Raji (cell line): ENCODE results near the gene RCBTB2.

Experiments
- POLR2A ChIP-seq: IDR thresholded peaks from 2 replicates; pipeline ENCODE4 v1.6.1; 2011; ENCODE audit warnings: low read depth, low read length, control low read depth; ENCODE audit not compliant: insufficient read depth

RCBTB2 gene

DNA sequence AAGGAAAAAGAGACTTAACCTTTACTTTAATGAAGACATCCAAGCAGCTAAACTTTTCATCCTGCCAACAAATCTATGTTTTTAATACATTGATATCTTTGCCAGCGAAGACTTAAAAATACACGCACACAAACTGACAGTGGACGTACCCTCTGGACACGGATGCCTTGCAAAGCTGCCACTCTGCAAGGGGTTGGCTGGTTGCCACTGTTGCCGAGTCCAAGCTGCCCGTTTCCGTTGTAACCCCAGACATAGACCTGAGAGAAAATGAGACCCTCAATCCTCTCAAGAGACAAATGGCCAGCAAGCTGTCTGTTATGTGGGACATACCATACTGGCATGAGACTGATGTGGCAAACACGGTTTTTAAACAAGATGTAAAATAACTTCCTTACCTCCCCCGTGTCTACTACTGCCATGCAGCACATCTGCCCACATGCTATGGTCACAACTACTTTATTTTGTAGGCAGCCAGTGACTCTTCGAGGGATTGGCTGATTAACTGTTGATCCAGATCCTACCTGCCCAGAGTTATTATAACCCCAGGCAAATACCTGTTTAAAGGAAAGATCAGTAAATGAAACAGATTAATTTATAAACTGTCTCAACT lies 21.2 kb downstream of the RCBTB2 start:
- TF ChIP-seq POLR2A = no peak

DNA sequence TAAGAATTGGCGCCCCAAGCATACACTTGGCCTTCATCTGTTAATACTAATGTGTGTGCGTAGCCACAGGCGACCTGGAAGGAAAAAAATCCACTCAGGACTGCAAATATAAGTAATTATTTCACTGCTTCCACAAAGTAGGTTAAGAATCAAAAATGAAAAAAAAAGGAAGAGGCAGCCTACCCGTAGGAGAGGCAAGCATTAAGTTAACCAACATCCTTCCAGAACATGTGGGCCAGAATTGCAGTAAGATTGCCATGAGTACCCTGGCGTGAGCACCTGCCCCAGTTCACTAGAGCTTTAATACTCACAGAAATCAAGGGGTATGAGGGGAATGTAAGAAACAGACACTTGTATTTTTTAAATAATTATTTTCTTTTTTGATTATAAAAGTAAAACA lies 22.2 kb downstream of the RCBTB2 start:
- no peak for TF ChIP-seq POLR2A

DNA sequence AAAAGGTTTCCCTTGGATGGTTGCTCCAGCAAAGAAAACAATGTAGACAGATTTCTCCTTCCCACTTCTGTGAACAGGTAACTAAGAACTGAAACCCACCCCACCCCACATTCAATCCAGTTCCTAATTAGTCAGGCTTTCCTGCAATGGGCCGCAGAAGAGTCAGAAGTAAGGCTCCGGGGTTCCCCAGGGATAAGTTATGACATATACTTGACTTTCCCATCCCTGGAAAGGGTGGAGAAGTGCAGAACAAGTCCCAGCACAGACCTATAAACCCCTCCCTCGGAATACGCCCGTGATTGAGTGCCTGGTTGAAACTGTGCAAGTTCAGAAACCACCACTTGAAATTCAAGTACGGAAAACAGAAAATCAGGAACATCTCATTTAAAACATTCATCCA lies 24.9 kb downstream of the RCBTB2 start:
- TF ChIP-seq POLR2A = no peak

DNA sequence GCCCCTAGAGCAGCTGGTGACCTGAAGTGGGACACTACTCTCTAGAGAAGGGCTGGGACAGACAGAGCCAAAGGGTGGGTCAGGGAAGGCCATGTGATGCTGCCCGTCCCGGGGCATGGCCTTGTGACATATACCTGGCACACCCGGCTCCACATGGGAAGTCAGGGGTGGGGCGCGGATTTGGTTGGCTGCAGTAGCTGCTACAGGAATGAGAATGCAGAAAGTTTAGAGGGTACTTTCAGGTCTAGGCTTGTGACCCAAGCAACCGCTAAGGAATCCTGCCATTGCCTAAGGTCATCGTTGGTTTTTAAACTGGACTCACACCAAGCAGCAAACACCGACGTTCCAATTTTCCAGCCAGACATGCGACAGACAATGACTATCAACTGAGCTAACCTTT lies 25.9 kb downstream of the RCBTB2 start:
- no peak for TF ChIP-seq POLR2A

DNA sequence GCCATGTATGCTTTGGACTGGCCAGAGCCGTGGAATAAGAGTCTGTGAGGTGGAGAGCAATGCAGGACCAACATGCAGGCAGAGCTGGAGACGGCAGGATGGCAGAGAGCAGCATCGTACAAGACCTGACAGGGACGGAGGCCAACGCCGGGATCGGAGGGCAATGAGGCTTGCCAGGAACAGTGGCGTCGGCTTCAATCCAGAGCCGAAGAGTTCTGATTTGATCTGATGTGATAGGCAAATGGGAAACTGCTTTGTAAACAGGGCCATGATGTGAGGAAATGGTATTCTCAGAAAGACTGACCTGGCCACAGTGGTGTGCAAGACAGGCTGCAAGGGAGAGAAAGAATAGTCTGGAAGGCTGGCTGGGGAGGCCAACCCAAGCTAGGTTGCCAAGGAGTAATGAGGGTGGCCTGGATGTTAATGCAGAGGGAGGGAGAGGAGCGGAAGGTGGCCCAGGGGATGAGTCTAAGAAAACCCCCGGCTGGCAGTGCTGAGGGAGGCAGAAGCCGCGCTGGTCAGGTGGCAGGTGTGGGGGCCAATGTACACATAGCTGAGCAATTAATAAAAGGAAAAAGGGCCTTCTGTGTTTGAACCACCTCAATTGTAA lies 26.7 kb downstream of the RCBTB2 start:
- no peak for TF ChIP-seq POLR2A

DNA sequence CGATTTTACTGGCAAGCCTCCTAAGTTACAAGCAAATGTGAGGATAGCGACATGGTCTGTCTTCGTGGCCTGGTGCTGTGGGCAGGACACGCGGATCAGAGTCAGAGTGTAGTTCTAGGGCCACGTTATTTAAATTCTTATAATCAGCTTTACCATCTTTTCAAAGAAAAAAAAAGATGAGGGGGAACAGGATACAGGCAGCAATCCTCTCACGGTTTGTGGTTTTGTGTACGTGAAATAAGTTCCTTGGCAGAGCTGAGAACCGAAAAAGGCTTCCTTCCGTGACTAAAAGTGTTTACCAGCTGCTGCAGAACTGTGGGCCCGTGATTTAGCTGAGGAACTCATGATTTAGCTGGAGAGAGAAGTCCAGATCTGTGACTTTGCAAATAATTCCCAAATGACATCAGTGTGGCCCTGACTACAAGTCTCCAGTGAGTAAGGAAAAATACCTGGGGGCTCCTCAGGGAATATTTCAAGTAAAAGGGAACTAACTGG lies 27.2 kb downstream of the RCBTB2 start:
- TF ChIP-seq POLR2A = no peak

DNA sequence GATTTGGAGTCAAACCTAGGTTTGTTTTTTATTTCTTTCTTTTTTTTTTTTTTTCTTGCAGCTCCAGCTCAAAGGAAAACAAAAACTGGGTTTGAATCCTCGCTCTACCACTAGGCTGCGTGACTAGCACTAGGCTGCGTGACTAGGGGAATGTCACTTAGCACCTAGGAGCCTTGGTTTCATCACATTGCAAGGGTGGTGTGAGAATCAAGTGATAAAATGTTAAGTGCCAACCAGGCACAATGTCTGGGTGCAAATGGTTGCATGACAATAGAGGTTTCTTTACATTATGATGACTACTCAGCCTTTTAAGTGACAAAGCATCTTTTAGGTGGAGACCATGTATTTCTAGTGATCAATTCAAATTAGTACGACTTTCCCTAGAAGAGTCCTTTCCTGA lies 27.9 kb downstream of the RCBTB2 start:
- no peak for TF ChIP-seq POLR2A

DNA sequence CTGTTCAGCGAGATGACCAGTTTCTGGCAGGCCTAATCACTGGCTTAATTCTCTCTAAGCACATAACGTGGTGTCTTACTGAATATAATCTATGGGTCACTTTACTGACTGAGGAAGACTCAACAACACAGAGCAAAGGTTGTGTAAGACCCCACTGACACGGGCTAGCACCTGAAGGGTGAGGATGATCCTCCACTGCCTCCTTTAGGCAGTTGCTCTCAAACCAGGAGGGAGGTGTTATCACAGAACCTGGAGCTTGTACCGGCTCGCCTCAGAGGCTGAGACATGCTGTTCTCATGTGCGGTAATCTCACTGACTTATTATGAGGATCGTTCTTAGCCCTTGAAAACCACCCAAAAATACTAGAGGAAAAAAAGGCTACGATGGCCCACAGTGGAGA lies 28.3 kb downstream of the RCBTB2 start:
- no peak for TF ChIP-seq POLR2A

DNA sequence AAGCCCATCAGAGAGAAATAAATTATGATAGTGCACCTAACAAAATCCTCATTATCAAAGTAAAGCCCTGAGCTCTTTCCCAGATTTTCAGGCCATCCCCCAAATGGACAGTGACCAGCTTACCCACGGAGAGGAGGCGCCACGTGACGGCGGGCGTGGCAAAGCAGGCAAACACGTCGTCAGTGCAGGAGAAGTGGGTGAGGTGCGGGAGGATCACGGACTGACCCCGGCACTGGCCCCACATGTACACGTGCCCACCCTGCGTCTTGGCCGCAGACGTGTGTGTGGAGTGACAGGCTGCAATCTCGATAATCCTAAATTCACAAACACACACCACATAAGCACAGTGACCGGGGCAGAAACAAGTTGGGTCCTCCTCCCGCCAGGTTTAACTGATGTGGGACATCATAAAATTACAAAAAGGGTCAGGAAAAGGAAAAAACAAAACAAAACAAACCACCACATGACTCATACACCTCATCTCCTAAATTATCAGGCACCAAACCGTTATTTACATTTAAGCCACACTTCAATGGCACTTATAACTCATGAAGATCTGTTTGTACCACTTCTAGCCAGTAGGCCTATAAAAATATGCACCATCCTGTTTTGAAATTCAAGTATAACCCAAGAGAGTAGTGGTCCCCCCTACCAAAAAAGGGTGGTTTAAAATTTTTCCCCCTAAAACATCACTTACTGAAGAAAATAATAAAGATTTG lies 30.1 kb downstream of the RCBTB2 start:
- no peak for TF ChIP-seq POLR2A

DNA sequence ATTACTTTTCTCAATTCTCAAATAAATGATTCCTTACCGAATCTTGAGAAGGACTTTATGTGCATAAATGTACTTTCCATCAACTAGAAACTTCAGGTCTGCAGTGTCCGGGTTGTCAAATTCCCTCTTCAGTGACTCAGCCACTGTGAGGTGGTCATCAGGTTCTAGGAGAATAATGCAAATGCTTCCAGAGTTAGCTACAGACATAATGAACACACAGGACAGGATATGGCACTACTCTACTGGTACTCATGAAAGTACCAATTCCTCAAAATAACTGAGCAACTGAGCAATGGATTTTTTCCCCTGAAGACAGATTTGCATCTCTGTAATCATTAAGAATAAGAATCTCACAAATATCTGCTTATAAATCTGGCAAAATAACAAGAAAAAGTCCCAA lies 31.2 kb downstream of the RCBTB2 start:
- TF ChIP-seq POLR2A = no peak

DNA sequence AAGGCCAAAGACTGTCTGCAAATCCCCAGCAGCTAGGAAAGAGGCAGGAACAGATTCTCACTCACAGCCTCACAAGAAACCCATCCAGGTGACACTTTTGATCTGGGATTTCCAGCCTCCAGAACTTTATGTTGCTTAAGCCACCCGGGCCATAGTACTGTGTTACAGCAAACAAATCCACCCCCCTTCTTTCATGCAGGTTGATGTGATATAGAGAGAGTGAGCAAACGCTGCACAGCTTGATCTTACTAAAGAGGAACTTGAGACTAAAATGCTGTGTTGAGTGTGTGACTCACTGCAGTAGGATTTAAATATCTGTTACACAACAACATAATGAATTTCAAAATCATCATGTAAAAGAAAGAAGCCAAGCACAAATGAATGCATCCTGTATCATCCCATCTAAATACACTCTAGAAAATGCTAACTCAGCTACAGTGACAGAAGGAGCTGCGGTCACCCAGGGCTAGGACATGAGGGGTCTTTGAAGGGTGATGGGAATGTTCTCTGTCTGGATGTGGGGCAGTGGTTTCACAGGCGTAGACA lies 32.2 kb downstream of the RCBTB2 start:
- TF ChIP-seq POLR2A = no peak

DNA sequence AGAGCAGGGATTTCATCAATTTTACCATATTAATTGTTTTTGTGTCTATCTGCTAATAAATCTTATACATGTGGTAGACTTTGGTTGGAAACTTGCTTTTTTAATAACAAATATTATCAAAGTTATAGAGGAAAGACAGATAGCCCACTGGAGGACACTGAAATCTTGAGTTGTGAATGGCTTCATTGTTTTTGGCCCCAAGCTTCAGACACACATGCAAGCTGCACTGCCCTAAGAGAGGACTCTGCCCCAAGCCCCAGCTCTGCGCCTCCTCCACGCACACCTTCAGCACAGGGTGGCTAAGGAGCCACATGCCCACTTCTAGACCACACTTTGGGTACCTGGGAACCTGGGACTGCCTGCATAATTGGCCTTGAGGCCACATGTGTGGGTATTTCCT lies 35.2 kb downstream of the RCBTB2 start:
- TF ChIP-seq POLR2A = no peak

DNA sequence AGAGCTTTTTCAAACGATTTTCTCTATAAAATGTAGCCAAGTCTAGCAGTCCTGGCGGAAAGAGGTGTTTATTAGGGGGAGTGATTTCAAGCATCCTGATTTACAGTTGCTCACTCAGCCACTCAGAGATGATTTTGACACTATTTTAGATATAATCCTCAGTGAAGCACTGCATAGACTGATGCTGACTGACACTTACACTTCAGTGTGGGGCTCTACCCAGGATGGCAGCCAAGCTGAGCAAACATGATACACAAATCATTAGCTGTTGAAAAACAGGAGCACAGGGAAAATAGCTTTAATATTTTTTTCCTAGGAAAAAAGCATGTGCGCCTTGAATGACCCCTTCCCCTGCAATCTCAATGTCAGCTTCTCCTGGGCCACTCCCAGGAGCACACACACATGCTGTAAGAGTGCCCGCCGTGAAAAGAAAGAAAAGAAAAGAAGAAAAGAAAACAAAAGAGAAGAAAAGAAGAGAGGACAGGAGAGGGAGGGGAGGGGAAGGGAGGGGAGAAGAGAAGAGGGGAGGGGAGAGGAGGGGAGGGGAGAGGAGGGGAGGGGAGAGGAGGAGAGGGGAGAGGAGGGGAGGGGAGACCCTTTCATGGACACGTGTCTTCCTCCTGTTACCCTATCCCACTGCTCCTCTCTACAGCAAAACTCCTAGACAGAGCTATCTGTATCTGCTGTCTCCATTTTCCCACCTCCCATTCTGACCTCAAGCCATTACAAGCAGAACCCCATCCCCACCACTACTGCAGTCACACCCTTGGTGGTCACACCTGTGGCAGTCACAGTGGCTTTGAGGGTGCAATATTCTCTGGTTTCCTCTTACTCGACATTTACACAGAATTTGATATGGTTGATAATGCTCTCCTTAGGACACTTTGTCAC lies 36.4 kb downstream of the RCBTB2 start:
- TF ChIP-seq POLR2A = no peak

DNA sequence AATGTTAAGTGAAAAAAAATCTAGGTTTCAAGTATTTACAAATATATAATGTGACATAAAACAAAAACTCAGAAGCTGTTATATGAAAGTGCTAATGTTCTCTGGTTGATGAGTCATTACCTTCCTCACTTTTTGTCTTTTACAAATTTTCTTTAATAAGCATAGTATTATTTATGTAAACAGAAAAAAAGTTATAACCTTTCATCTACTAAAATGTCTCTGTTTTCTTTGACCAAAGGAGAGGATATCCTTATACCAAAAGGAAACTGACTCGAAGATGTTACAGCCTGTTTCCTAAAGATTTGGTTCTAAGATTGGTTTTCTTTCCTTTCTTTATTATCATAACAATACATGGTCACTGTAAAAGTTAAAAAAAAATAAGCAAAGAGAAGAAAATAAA lies 38.0 kb downstream of the RCBTB2 start:
- TF ChIP-seq POLR2A = no peak

DNA sequence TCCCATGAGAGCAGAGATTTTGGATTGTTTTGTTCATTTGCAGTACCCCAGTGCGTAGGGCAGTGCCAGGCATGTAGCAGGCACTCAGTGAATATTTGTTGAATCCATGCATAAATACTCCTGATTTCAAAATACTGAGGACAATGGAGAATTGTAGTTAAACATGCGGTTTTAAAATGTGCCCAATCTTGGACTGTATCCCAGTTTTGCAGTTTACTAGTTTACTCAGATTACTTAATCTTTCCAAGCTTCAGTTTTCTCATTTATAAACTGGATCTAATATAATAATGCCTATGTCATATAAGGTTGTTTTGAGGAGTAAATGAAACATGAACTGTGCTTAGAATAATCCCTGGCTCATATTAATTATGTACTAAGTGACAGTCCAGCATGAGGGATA lies 39.0 kb downstream of the RCBTB2 start:
- no peak for TF ChIP-seq POLR2A
